Endothelial cell of umbilical vein (primary cell): ENCODE results near the gene ITGA5. TPM values are rescaled to one million over a fixed set of nuclear protein-coding genes. Genes with fewer than 3 reads are reported as not detected.

Source experiments
- BruUV-seq: library from RNA; stranded (reverse); fragments of 400-500 nt; replicated peaks from 2 replicates; lab custom pipeline; 2021; lab: Mats Ljungman, UMichigan
- CTCF ChIA-PET: fragments of 300-600, 350-600 bp; sonication (Branson Sonifier 250); formaldehyde crosslinking; loops from one replicate; lab custom pipeline; 2021; ENCODE audit warnings: antibody characterized with exemption, inconsistent platforms; lab: Charles Lee
- POLR2A ChIA-PET: fragments of 300-600, 350-600 bp; sonication (Branson Sonifier 250); formaldehyde crosslinking; loops from one replicate; lab custom pipeline; 2021; ENCODE audit warnings: antibody characterized with exemption, inconsistent platforms; lab: Charles Lee
- DNase-seq: peaks from one replicate; pipeline ENCODE4 v3.0.0-alpha.2; 2011; ENCODE audit warnings: low read depth, low spot score
- FAIRE-seq: peaks from 2 replicates; lab custom pipeline; 2011; peaks lifted over from hg19 to GRCh38; lab: Jason Lieb, UNC
- H2AFZ ChIP-seq: 2 replicates; pipeline ENCODE4 v1.6.0; 2012; ENCODE audit warnings: low read depth, low read length, control low read depth, inconsistent platforms
- H3K27ac ChIP-seq: 2 replicates; pipeline ENCODE4 v1.5.1; 2011; ENCODE audit warnings: low read depth, mild to moderate bottlenecking, control low read depth, low read length, moderate library complexity; ENCODE audit not compliant: insufficient read depth
- H3K27me3 ChIP-seq, 2 experiments: 2 replicates each; pipeline versions ENCODE4 v1.6.0 to v1.6.1; 2011; ENCODE audit warnings: low read length in 2 of 2, mixed read lengths in 1 of 2; ENCODE audit not compliant: control insufficient read depth in 2 of 2, insufficient read depth in 2 of 2
- H3K36me3 ChIP-seq, 2 experiments: 2 replicates in 1 of 2; 3 replicates in 1 of 2; pipeline ENCODE4 v1.5.1; 2011; ENCODE audit warnings: low read length in 2 of 2, mild to moderate bottlenecking in 1 of 2, moderate library complexity in 1 of 2; ENCODE audit not compliant: control insufficient read depth in 2 of 2, insufficient read depth in 2 of 2; ENCODE audit errors: extremely low read depth in 1 of 2
- H3K4me1 ChIP-seq: 3 replicates; pipeline ENCODE4 v1.5.1; 2011; ENCODE audit warnings: mild to moderate bottlenecking, low read length; ENCODE audit not compliant: control insufficient read depth, insufficient read depth; ENCODE audit errors: extremely low read depth
- H3K4me2 ChIP-seq: 2 replicates; pipeline ENCODE4 v1.6.1; 2011; ENCODE audit warnings: low read length, control low read depth, mixed read lengths; ENCODE audit not compliant: insufficient read depth
- H3K4me3 ChIP-seq, 3 experiments: fragments of 200-600 bp in 1 of 3; sonication (generic), shearing (Covaris generic) in 1 of 3; replicated peaks in 1 of 3; 2 replicates each; pipeline ENCODE4 v1.5.1; 2011 to 2016; ENCODE audit warnings: control low read depth in 3 of 3, low read length in 3 of 3, mild to moderate bottlenecking in 2 of 3, inconsistent platforms in 1 of 3, low read depth in 1 of 3, moderate library complexity in 1 of 3; ENCODE audit not compliant: insufficient read depth in 1 of 3
- H3K79me2 ChIP-seq: 2 replicates; pipeline ENCODE4 v1.6.0; 2012; ENCODE audit warnings: low read length, inconsistent platforms; ENCODE audit not compliant: control insufficient read depth, insufficient read depth
- H3K9ac ChIP-seq: replicated peaks from 2 replicates; pipeline ENCODE3; 2011; ENCODE audit warnings: low read length, control low read depth; ENCODE audit not compliant: insufficient read depth; ENCODE audit errors: extremely low read depth
- H3K9me1 ChIP-seq: replicated peaks from 3 replicates; pipeline ENCODE4 v1.6.0; 2011; ENCODE audit warnings: mild to moderate bottlenecking, low read length; ENCODE audit not compliant: control insufficient read depth, insufficient read depth; ENCODE audit errors: extremely low read depth
- H3K9me3 ChIP-seq: replicated peaks from 2 replicates; pipeline ENCODE4 v1.5.1; 2012; ENCODE audit warnings: low read length, inconsistent platforms; ENCODE audit not compliant: control insufficient read depth, insufficient read depth
- H4K20me1 ChIP-seq: replicated peaks from 2 replicates; pipeline ENCODE3; 2011; ENCODE audit warnings: mild to moderate bottlenecking, low read length; ENCODE audit not compliant: control insufficient read depth, insufficient read depth; ENCODE audit errors: extremely low read depth
- CTCF ChIP-seq, 2 donors: IDR thresholded peaks; 1 replicate in 1 of 2; 2 replicates in 1 of 2; pipeline ENCODE4 v1.5.1; 2011; ENCODE audit warnings: low read length in 2 of 2, mild to moderate bottlenecking in 2 of 2, moderate library complexity in 2 of 2, control low read depth in 1 of 2, inconsistent platforms in 1 of 2, low read depth in 1 of 2; ENCODE audit not compliant: insufficient read depth in 1 of 2; ENCODE audit errors: extremely low read depth in 1 of 2
- EZH2 ChIP-seq: IDR thresholded peaks from 2 replicates; pipeline ENCODE4 v1.6.1; 2012; ENCODE audit warnings: borderline replicate concordance, low read depth, mild to moderate bottlenecking, moderate library complexity, low read length, inconsistent platforms; ENCODE audit not compliant: severe bottlenecking
- FOS ChIP-seq: IDR thresholded peaks from 2 replicates; pipeline ENCODE4 v1.6.1; 2011; ENCODE audit warnings: mild to moderate bottlenecking, low read length, moderate library complexity, borderline replicate concordance; ENCODE audit not compliant: insufficient read depth
- GATA2 ChIP-seq: IDR thresholded peaks from 2 replicates; pipeline ENCODE4 v1.7.0; 2011; ENCODE audit warnings: low read depth, mild to moderate bottlenecking, moderate library complexity, mixed read lengths, low read length; ENCODE audit not compliant: insufficient read length, insufficient read depth
- JUN ChIP-seq: IDR thresholded peaks from 2 replicates; pipeline ENCODE4 v1.6.1; 2011; ENCODE audit warnings: borderline replicate concordance, low read depth; ENCODE audit not compliant: insufficient read length, insufficient read depth
- MAX ChIP-seq: IDR thresholded peaks from 2 replicates; pipeline ENCODE4 v1.6.1; 2011; ENCODE audit not compliant: insufficient read depth, insufficient read length
- MYC ChIP-seq: IDR thresholded peaks from one replicate; pipeline ENCODE4 v1.6.1; 2011; ENCODE audit warnings: mild to moderate bottlenecking, low read depth, low read length
- POLR2A ChIP-seq: IDR thresholded peaks from 2 replicates; pipeline ENCODE4 v1.6.1; 2012; ENCODE audit warnings: low read depth, mild to moderate bottlenecking, control low read depth, low read length
- POLR2AphosphoS5 ChIP-seq: IDR thresholded peaks from 2 replicates; pipeline ENCODE4 v1.6.1; 2012; ENCODE audit warnings: low read depth, mild to moderate bottlenecking, control low read depth, low read length, moderate library complexity; ENCODE audit not compliant: insufficient read depth
- dilution Hi-C: fragments of 300-500 bp; cut with MboI; formaldehyde crosslinking; loops from one replicate; pipeline ENCODE4 v1.15.0; 2019; ENCODE audit warnings: low sequenced_read_pairs; ENCODE audit not compliant: extremely low pct_ligation_motif_present
- intact Hi-C: fragments of 100-400 bp; cut with micrococcal nuclease; formaldehyde crosslinking; loops from one replicate; pipeline ENCODE4 v1.10.0; 2022
- polyA plus RNA-seq, 4 experiments: library from polyadenylated mRNA; depleted of rRNA in 3 of 4; stranded (reverse) in 3 of 4; unstranded in 1 of 4; fragments of >200 nt; gene quantifications; 2 replicates each; pipeline versions ENCODE4 v1.2.1 to v1.2.3, GENCODE V29; 2011 to 2012; ENCODE audit warnings: missing spikeins in 1 of 4
- total RNA-seq: library from RNA; stranded (reverse); gene quantifications from 2 replicates; pipeline ENCODE4 v1.2.3, GENCODE V29; 2021

Gene ITGA5
- total and polyA plus RNA-seq, 2 donors (not counting 3 experiments of a cell fraction or from before 2014, with no cell fraction given): 657 to 938 TPM

GRCh38 chr12:54448344-54448743 is 29.3 kb upstream of the ITGA5 start:
- intact Hi-C loops: no loop called here
- no peaks in the 10 kb centered on the region for H3K9me1 ChIP-seq
- no peaks in the 10 kb centered on the region for H3K36me3 ChIP-seq
- H3K9me3 ChIP-seq: no peaks in the 10 kb centered on the region
- ChIA-PET POLR2A (no interaction called here), CTCF (interaction anchor here (1.0 kb wide), 1 partner anchor 12 kb away, joined by 3 read pairs; no protein-coding TSS in a partner anchor)
- no peak overlapping the region for H3K4me2 ChIP-seq
- H4K20me1 ChIP-seq: no peaks in the 10 kb centered on the region
- H3K27ac ChIP-seq: no peak overlapping the region
- no peak overlapping the region for H3K4me3 ChIP-seq
- H3K9ac ChIP-seq: no peak overlapping the region
- no peak overlapping the region for H2AFZ ChIP-seq
- H3K79me2 ChIP-seq: no peaks in the 10 kb centered on the region
- TF ChIP-seq EZH2 (no peak), FOS (no peak), CTCF (IDR thresholded peaks at IDR 0.05; ENCODE audit: extremely low read depth in 1 of 2, insufficient read depth in 1 of 2, low read depth in 1 of 2, low read length in 2 of 2) (no peak), MYC (no peak), POLR2A (no peak), JUN (no peak), GATA2 (no peak), MAX (no peak), POLR2AphosphoS5 (no peak)
- DNase-seq (no peak), FAIRE-seq (no peak)
- peaks cover 0 to 3% of the 10 kb centered on the region in 2 experiments for H3K27me3 ChIP-seq
- dilution Hi-C loops: no loop called here
- H3K4me1 ChIP-seq: no peaks in the 10 kb centered on the region
- no TSS peak for BruUV-seq
